Neural crest cell (in vitro differentiated cells): ENCODE results near the gene LMBR1. TPM values are rescaled to one million over a fixed set of nuclear protein-coding genes. Genes with fewer than 3 reads are reported as not detected.
"Not testable (repeated sequence)": the region's sequence is repeated elsewhere in the genome, so short reads cannot be mapped to it uniquely, and the experiment has no call there.

Experiments used
- DNase-seq: peaks from one replicate; pipeline ENCODE4 v3.0.0; 2021; ENCODE audit warnings: low read depth, mixed read lengths, low spot score
- H3K27ac Mint-ChIP-seq: one replicate; pipeline ENCODE4 v1.8.0; 2021; ENCODE audit warnings: mild to moderate bottlenecking, mixed read lengths; ENCODE audit not compliant: unreplicated experiment
- H3K27me3 Mint-ChIP-seq: 2 replicates; pipeline ENCODE4 v1.8.0; 2021; ENCODE audit warnings: low read depth, mild to moderate bottlenecking, mixed read lengths
- H3K36me3 Mint-ChIP-seq: 2 replicates; pipeline ENCODE4 v1.8.0; 2021; ENCODE audit warnings: low read depth, mild to moderate bottlenecking, mixed read lengths
- H3K4me1 Mint-ChIP-seq: 2 replicates; pipeline ENCODE4 v1.8.0; 2021; ENCODE audit warnings: mixed read lengths
- H3K4me3 Mint-ChIP-seq: one replicate; pipeline ENCODE4 v1.8.0; 2021; ENCODE audit warnings: mild to moderate bottlenecking, mixed read lengths
- H3K9me3 Mint-ChIP-seq: 2 replicates; pipeline ENCODE4 v1.8.0; 2021; ENCODE audit warnings: mixed read lengths
- total RNA-seq: library from RNA; stranded (reverse); gene quantifications from 2 replicates; pipeline ENCODE4 v1.2.1, GENCODE V29; 2021
- TF ChIP-seq, protein P1 (sequence below): fragments of 200-600 bp; sonication (generic); conservative IDR thresholded peaks from 2 replicates; pipeline ENCODE4 v1.5.0; 2021; ENCODE audit warnings: antibody characterized with exemption, mild to moderate bottlenecking

Gene LMBR1
- total RNA-seq, 1 donor from 2014 or later, result 55.1 TPM

DNA sequence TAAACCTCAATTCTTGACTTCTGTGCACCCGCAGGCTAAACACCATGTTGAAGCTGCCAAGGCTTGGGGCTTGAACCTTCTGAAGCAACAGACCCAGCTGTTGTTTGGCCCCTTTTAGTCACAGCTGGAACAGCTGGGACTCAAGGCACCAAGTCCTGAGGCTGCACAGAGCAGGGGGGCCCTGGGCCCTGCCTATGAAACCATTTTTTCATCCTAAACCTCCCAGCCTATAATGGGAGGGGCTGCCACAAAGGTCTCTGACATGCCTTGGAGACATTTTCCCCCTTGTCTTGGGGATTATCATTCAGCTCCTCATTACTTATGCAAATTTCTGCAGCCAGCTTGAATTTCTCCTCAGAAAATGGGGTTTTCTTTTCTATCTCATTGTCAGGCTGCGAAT, 31.8 kb downstream of the LMBR1 start:
- DNase-seq, result no peak

DNA sequence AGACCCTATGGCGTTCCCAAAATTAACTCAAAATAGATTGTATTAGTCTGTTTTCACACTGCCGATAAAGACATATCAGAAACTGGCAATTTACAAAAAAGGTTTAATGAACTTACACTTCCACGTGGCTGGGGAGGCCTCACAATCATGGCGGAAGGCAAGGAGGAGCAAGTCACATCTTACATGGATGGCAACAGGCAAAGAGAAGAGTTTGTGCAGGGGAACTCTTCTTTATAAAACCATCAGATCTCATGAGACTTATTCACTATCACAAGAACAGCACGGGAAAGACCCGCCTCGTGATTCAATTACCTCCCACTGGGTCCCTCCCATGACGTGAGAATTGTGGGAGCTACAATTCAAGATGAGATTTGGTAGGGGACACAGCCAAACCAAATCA, 32.9 kb downstream of the LMBR1 start:
- Mint-ChIP-seq H3K36me3 (peaks cover 52% of the 10 kb centered on the region), H3K9me3 (peaks cover 23% of the 10 kb centered on the region)
- not testable (repeated sequence) for H3K27ac Mint-ChIP-seq, H3K4me1 Mint-ChIP-seq, DNase-seq, H3K4me3 Mint-ChIP-seq, H3K27me3 Mint-ChIP-seq

More for the DNA sequence above, 31.8 kb downstream of the LMBR1 start:
- Mint-ChIP-seq H3K27me3 (no peaks in the 10 kb centered on the region), H3K36me3 (peaks cover 48% of the 10 kb centered on the region), H3K27ac (no peak overlapping the region), H3K4me3 (no peak overlapping the region), H3K4me1 (no peaks in the 10 kb centered on the region), H3K9me3 (peaks cover 21% of the 10 kb centered on the region)
- TF ChIP-seq, protein P1, sequence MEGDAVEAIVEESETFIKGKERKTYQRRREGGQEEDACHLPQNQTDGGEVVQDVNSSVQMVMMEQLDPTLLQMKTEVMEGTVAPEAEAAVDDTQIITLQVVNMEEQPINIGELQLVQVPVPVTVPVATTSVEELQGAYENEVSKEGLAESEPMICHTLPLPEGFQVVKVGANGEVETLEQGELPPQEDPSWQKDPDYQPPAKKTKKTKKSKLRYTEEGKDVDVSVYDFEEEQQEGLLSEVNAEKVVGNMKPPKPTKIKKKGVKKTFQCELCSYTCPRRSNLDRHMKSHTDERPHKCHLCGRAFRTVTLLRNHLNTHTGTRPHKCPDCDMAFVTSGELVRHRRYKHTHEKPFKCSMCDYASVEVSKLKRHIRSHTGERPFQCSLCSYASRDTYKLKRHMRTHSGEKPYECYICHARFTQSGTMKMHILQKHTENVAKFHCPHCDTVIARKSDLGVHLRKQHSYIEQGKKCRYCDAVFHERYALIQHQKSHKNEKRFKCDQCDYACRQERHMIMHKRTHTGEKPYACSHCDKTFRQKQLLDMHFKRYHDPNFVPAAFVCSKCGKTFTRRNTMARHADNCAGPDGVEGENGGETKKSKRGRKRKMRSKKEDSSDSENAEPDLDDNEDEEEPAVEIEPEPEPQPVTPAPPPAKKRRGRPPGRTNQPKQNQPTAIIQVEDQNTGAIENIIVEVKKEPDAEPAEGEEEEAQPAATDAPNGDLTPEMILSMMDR, result no peak

DNA sequence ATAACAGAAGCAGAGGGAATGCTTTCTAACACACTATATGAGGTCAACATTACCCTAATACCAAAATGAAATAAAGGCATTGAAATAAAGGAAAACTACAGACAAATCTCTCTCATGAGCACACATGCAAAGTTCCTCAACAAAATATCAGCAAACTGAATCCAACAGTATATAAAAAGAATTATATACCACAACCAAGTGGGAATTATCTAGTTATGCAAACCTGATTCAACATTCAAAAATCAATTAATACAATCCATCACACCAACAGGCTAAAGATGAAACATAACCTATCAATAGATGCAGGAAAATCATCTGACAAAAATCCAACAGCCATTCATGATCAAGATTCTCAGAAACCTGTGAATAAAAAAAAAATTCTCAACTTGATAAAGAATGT, 34.5 kb downstream of the LMBR1 start:
- TF ChIP-seq, protein P1, result no peak
- Mint-ChIP-seq H3K9me3 (peaks cover 23% of the 10 kb centered on the region), H3K27me3 (no peaks in the 10 kb centered on the region), H3K4me1 (no peaks in the 10 kb centered on the region), H3K4me3 (no peak overlapping the region), H3K27ac (no peak overlapping the region), H3K36me3 (peaks cover 56% of the 10 kb centered on the region)
- DNase-seq, result no peak

DNA sequence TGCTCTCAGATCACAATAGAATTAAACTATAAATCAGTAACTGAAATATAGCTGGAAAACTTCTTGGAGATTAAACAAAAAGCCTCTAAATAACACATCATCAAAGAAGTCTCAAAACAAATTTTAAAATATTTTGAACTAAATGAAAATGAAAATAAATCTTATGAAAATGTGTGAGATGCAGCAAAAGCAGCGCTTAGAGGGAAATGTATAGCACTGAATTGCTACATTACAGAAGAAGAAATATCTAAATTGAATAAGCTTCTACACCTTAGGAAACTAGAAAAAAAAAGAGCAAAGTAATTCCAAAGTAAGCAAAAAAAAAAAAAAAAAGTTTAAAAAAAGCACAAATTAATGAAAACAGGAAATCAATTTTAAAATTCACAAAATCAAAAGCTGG, 35.2 kb downstream of the LMBR1 start:
- no peak overlapping the region for H3K4me3 Mint-ChIP-seq
- H3K9me3 Mint-ChIP-seq, result peaks cover 20% of the 10 kb centered on the region
- H3K27ac Mint-ChIP-seq, result no peak overlapping the region
- DNase-seq, result no peak
- peaks cover 52% of the 10 kb centered on the region for H3K36me3 Mint-ChIP-seq
- no peaks in the 10 kb centered on the region for H3K27me3 Mint-ChIP-seq
- TF ChIP-seq, protein P1, result no peak
- no peaks in the 10 kb centered on the region for H3K4me1 Mint-ChIP-seq

DNA sequence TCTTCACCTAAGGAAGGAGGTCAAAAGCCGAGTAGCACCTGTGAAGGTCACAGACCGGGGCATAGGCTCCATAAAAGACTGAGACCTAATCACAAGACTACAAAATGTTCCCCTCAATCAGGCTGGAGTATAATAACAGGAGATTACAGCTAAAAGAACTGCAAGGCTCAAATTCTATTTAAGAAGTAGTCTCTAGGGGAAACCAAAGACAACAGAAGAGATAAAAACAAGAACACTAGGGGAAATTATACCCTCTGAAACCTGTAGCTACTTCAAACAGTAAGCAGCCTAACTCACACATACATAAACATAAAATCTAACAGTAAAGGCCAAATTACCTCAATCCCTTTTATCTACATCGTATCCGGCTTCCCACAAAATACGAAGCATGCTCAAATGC, 38.3 kb downstream of the LMBR1 start:
- TF ChIP-seq, protein P1, result no peak
- Mint-ChIP-seq H3K36me3 (peaks cover 40% of the 10 kb centered on the region), H3K4me1 (no peaks in the 10 kb centered on the region), H3K27me3 (no peaks in the 10 kb centered on the region), H3K4me3 (no peak overlapping the region), H3K9me3 (peaks cover 21% of the 10 kb centered on the region), H3K27ac (no peak overlapping the region)
- DNase-seq, result no peak

DNA sequence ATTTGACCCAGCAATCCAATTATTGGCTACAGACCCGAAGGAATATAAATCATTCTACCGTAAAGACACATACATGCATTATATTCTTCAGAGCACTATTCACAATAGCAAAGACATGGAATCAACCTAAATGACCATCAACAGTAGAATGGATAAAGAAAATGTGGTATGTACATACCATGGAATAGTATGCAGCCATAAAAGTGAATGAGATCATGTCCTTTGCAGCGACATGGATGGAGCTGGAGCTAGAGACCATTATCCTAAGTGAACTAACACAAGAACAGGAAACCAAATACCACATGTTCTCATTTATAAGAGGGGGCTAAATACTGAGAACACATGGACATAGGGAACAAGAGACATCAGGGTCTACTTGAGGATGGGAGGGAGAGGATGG, 44.0 kb downstream of the LMBR1 start:
- Mint-ChIP-seq H3K36me3 (peaks cover 28% of the 10 kb centered on the region), H3K4me3 (no peak overlapping the region), H3K9me3 (peaks cover 16% of the 10 kb centered on the region), H3K27ac (no peak overlapping the region), H3K27me3 (no peaks in the 10 kb centered on the region), H3K4me1 (no peaks in the 10 kb centered on the region)
- TF ChIP-seq, protein P1, result no peak
- DNase-seq, result no peak
